Measurements from ENCODE around the gene SLC43A1.

DNA sequence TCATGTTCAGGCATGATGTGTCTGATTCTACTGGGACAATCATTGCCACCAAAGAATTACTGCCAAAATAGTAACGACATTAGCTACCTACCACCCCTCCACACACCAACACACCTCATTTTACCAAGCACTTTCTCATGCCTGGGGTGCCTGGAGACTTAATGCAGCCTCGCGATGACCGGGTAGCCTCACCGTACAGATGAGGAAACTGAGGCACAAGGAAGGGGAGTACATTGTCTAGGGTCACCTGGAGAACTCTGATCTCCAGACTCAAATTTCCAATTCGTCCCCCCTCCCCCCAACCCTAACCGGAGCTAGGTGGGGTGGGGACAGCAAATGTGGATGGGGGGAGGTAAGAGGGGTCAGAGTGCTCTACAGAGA is 57.9 kb downstream of the SLC43A1 start:
- TF ChIP-seq, protein P1, sequence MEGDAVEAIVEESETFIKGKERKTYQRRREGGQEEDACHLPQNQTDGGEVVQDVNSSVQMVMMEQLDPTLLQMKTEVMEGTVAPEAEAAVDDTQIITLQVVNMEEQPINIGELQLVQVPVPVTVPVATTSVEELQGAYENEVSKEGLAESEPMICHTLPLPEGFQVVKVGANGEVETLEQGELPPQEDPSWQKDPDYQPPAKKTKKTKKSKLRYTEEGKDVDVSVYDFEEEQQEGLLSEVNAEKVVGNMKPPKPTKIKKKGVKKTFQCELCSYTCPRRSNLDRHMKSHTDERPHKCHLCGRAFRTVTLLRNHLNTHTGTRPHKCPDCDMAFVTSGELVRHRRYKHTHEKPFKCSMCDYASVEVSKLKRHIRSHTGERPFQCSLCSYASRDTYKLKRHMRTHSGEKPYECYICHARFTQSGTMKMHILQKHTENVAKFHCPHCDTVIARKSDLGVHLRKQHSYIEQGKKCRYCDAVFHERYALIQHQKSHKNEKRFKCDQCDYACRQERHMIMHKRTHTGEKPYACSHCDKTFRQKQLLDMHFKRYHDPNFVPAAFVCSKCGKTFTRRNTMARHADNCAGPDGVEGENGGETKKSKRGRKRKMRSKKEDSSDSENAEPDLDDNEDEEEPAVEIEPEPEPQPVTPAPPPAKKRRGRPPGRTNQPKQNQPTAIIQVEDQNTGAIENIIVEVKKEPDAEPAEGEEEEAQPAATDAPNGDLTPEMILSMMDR (IDR thresholded peaks at IDR 0.05; ENCODE audit: low read depth, low read length) = no peak
- no peak for TF ChIP-seq POLR2A (IDR thresholded peaks at IDR 0.05; ENCODE audit: extremely low read depth, insufficient read length)

Data from NB4 (cell line).